ENCODE results near the gene INSIG1. TPM values are rescaled to one million over a fixed set of nuclear protein-coding genes. Genes with fewer than 3 reads are reported as not detected.

The INSIG1 gene
- total and polyA plus RNA-seq, 8 donors, result 13.0 to 59.2 (median 37.1) TPM

DNA sequence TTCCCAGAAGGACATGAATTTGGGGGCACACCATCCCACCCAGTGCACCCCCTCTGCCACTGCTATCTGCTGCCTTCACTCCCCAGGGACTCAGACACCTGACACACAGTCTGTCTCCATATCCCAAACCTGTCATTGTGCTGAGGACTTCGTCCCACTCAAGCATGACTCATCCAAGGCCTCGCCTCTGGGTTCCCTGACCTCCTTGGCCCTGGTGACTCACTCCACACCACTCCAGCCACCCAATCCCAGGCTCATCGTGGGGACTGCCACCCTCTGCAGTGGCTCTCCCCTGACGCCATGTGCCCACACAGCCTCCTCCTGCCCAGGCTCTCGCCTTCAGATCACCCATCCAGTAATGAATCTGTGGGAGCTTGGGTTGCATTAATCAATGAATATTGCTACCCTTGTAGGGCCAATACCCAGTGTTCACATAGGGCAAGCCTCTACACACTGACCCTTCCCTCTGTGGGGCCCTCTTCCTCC is 6.6 kb upstream of the INSIG1 start:
- H3K4me3 ChIP-seq, result no peak overlapping the region
- WGBS, 2 donors, result 55 to 63% methylated on average over 5 of the region's 5 CpGs
- intact Hi-C loops (cut with DNase I), result no loop called here
- no peaks in the 10 kb centered on the region for H3K27me3 ChIP-seq
- peak; percentile 77 to 84 (median 82) for ATAC-seq
- H3K36me3 ChIP-seq, result no peaks in the 10 kb centered on the region
- peaks cover 0 to 3% (median 0%) of the 10 kb centered on the region in 3 donors for H3K4me1 ChIP-seq
- TF ChIP-seq, protein P1, sequence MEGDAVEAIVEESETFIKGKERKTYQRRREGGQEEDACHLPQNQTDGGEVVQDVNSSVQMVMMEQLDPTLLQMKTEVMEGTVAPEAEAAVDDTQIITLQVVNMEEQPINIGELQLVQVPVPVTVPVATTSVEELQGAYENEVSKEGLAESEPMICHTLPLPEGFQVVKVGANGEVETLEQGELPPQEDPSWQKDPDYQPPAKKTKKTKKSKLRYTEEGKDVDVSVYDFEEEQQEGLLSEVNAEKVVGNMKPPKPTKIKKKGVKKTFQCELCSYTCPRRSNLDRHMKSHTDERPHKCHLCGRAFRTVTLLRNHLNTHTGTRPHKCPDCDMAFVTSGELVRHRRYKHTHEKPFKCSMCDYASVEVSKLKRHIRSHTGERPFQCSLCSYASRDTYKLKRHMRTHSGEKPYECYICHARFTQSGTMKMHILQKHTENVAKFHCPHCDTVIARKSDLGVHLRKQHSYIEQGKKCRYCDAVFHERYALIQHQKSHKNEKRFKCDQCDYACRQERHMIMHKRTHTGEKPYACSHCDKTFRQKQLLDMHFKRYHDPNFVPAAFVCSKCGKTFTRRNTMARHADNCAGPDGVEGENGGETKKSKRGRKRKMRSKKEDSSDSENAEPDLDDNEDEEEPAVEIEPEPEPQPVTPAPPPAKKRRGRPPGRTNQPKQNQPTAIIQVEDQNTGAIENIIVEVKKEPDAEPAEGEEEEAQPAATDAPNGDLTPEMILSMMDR (IDR thresholded peaks at IDR 0.05), result no peak
- peak in 4 of 6 donors; percentile 43 to 77 (median 54) for DNase-seq
- no peak overlapping the region for H3K27ac ChIP-seq
- H3K9me3 ChIP-seq, result no peaks in the 10 kb centered on the region
- no peak for FAIRE-seq

DNA sequence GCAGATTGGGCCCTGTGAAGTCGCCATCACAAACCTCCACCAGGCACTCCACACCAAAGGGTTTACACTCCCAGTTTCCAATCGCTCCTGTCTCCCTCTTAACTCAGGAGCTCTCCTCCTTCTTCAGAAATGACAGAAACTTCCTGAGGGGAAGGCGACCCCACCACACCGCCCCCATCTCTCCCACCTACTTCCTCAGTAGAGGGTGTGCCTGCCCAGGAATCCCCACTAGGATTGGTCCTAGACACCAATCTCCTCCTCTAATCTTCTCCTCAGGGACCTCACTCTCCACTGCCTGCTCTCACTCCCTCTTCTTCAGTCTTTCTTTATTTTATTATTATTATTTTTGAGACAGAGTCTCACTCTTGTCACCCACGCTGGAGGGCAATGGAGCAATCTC is 5.9 kb upstream of the INSIG1 start:
- intact Hi-C loops (cut with DNase I), result no loop called here
- H3K9me3 ChIP-seq, result no peaks in the 10 kb centered on the region

DNA sequence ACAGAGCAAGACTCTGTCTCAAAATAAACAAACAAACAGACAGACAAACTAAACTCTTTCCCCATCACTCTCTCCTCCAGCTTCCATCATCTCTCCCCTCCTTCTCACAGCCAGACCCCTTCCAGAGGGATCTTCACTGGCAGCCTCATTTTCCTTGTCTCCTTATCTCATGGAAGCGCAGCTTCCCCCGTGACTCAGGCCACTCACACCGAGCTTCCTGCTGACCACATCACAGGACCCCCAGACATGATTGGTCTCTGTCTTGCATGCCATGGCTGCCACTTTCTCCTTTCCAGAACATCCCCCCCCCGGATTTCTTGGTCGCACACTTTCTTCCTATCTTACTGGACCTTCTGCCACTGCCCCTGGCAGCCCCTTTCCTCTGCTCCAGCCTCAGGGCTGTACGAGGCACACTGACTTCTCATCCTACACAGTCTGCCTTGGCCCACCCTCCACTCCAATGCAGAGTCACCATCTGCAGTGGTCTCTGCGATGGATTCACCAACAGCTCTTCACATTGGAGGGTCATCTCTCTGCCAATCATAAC is 4.9 kb upstream of the INSIG1 start:
- FAIRE-seq, result no peak
- intact Hi-C loops (cut with DNase I), result no loop called here
- Histone ChIP-seq H3K27ac (no peak overlapping the region), H3K27me3 (no peaks in the 10 kb centered on the region), H3K9me3 (no peaks in the 10 kb centered on the region), H3K4me3 (no peak overlapping the region), H3K4me1 (peaks cover 3 to 12% (median 4%) of the 10 kb centered on the region in 3 donors), H3K36me3 (no peaks in the 10 kb centered on the region)
- 87 to 93% methylated on average over 7 of the region's 7 CpGs for WGBS, 2 donors
- TF ChIP-seq, protein P1 (IDR thresholded peaks at IDR 0.05), result no peak
- ATAC-seq, result no peak
- no peak for DNase-seq

More for the DNA sequence above, 5.9 kb upstream of the INSIG1 start:
- TF ChIP-seq, protein P1 (IDR thresholded peaks at IDR 0.05), result no peak
- H3K4me1 ChIP-seq, result peaks cover 3 to 10% (median 3%) of the 10 kb centered on the region in 3 donors
- H3K27me3 ChIP-seq, result no peaks in the 10 kb centered on the region
- FAIRE-seq (no peak), ATAC-seq (no peak), DNase-seq (no peak)
- no peaks in the 10 kb centered on the region for H3K36me3 ChIP-seq
- WGBS, 2 donors, result 85 to 88% methylated on average over 5 of the region's 5 CpGs
- no peak overlapping the region for H3K27ac ChIP-seq
- no peak overlapping the region for H3K4me3 ChIP-seq

DNA sequence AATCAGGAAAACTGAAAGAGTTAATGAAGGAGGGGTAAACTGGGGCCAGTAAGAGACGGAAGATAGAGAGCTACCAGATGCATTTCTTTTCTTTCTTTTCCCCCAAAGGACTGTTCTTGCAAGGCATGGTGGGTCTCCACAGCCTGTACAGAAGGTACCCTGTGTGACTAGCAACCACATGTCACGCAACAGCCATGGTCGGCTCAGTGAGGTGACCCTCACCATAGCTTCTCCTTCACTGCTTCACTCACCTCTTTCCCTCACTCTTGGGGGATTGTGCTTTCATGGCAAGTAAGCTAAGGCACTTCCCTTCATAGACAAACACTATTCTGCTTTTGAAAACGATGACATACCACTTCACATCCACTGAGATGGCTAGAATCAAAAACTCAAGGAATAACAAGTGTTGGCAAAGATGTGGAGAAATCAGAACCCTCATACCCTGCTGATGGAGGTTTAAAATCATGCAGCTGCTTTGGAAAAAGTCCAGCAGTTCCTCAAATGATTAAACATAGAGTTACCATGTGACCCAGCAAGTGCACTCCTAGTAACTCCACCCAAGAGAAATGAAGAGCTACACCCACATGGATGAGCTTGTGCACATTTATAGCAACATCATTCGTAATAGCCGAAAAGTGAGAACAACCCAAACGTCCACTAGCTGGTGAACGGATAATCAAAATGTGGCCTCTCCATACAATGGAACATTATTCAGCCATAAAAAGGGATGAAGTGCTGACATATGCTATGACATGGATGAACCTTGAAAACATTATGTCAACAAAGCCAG is 3.8 kb upstream of the INSIG1 start:
- no peak for FAIRE-seq
- intact Hi-C loops (cut with DNase I), result no loop called here
- ATAC-seq, result no peak
- no peak overlapping the region for H3K4me3 ChIP-seq
- H3K27me3 ChIP-seq, result no peaks in the 10 kb centered on the region
- 90 to 94% methylated on average over 8 of the region's 8 CpGs for WGBS, 2 donors
- no peaks in the 10 kb centered on the region for H3K36me3 ChIP-seq
- H3K9me3 ChIP-seq, result no peaks in the 10 kb centered on the region
- H3K27ac ChIP-seq, result no peak overlapping the region
- peaks cover 3 to 12% (median 4%) of the 10 kb centered on the region in 3 donors for H3K4me1 ChIP-seq
- TF ChIP-seq, protein P1 (IDR thresholded peaks at IDR 0.05), result no peak
- no peak for DNase-seq

DNA sequence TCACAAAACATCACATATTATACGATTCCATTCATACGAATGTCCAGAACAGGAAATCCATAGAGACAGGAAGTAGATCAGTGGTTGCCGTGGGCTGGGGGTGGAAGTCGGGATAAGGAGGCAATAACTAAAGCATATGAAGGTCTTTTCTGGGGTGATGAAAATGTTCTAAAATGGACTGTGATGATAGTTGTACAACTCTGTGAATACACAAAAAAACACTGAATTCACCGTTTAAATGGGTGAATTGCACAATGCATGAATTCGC is 3.2 kb upstream of the INSIG1 start:
- DNase-seq, result no peak
- TF ChIP-seq, protein P1 (IDR thresholded peaks at IDR 0.05), result no peak
- Histone ChIP-seq H3K36me3 (no peaks in the 10 kb centered on the region), H3K4me1 (peaks cover 3 to 12% (median 4%) of the 10 kb centered on the region in 3 donors), H3K27me3 (no peaks in the 10 kb centered on the region), H3K9me3 (no peaks in the 10 kb centered on the region), H3K27ac (no peak overlapping the region), H3K4me3 (no peak overlapping the region)
- intact Hi-C loops (cut with DNase I), result no loop called here
- no peak for ATAC-seq
- WGBS, 2 donors, result 77 to 87% methylated on average over 6 of the region's 6 CpGs
- no peak for FAIRE-seq
